KMS-11 (cell line): Measurements from ENCODE around the gene SURF1.

Experiments
- H2AFZ ChIP-seq: fragments of 200-600 bp; sonication (generic); 2 replicates; pipeline ENCODE4 v1.6.1; 2016; ENCODE audit warnings: antibody characterized with exemption, mixed run types, low read depth
- H3K27ac ChIP-seq: fragments of 200-600 bp; sonication (generic); 2 replicates; pipeline ENCODE4 v1.6.1; 2016; ENCODE audit warnings: mild to moderate bottlenecking, mixed run types
- H3K27me3 ChIP-seq: fragments of 200-600 bp; sonication (generic); 2 replicates; pipeline ENCODE4 v1.6.1; 2017; ENCODE audit warnings: mild to moderate bottlenecking, low read depth, mixed run types, moderate library complexity; ENCODE audit not compliant: insufficient read depth
- H3K36me3 ChIP-seq: fragments of 200-600 bp; sonication (generic); 2 replicates; pipeline ENCODE4 v1.6.1; 2017; ENCODE audit warnings: mild to moderate bottlenecking, mixed run types; ENCODE audit not compliant: insufficient read depth
- H3K4me1 ChIP-seq: fragments of 200-600 bp; sonication (generic); 2 replicates; pipeline ENCODE4 v1.6.1; 2016; ENCODE audit warnings: mild to moderate bottlenecking, low read depth, mixed run types; ENCODE audit not compliant: poor library complexity, severe bottlenecking
- H3K4me2 ChIP-seq: fragments of 200-600 bp; sonication (generic); 2 replicates; pipeline ENCODE4 v1.7.0; 2016; ENCODE audit warnings: mild to moderate bottlenecking, mixed run types
- H3K4me3 ChIP-seq: fragments of 200-600 bp; sonication (generic); IDR thresholded peaks from 2 replicates; pipeline ENCODE4 v1.6.1; 2017; ENCODE audit warnings: low read depth, low read length, mixed read lengths; ENCODE audit not compliant: insufficient read depth
- H3K79me2 ChIP-seq: fragments of 200-600 bp; sonication (generic); 2 replicates; pipeline ENCODE4 v1.6.1; 2016; ENCODE audit warnings: low read depth, mixed run types; ENCODE audit not compliant: insufficient read depth
- H3K9ac ChIP-seq: fragments of 200-600 bp; sonication (generic); 2 replicates; pipeline ENCODE4 v1.6.1; 2016; ENCODE audit warnings: mild to moderate bottlenecking, mixed run types
- H4K20me1 ChIP-seq: fragments of 200-600 bp; sonication (generic); 2 replicates; pipeline ENCODE4 v1.6.1; 2016; ENCODE audit warnings: mild to moderate bottlenecking, mixed run types; ENCODE audit not compliant: insufficient read depth
- TF ChIP-seq, protein P1 (sequence below): fragments of 200-600 bp; sonication (generic); conservative IDR thresholded peaks from 2 replicates; pipeline ENCODE4 v1.6.1; 2017; ENCODE audit warnings: low read depth, mild to moderate bottlenecking, antibody characterized with exemption, low read length, moderate library complexity, mixed read lengths

Gene SURF1

DNA sequence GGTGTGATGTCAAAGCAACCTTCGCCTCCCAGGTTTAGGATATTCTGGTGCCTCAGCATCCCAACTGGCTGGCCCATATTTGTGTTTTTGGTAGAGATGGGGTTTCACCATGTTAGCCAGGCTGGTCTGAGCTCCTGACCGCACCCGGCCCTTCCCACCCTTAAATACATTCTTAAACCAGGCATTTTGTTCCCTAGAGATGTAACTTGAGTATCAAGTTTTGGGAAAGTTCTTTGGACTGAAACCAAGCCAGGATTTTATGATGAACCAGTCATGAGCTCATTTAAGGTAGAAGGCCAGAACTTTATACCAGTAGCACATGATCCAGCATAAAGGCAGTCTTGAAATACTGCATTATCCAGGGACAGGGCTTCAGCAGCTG, 4.8 kb downstream of the SURF1 start:
- no peak overlapping the region for H3K4me2 ChIP-seq
- peaks cover 7% of the 10 kb centered on the region; the same call in 1 of the 2 replicates for H4K20me1 ChIP-seq
- no peak overlapping the region for H3K9ac ChIP-seq
- TF ChIP-seq, protein P1, sequence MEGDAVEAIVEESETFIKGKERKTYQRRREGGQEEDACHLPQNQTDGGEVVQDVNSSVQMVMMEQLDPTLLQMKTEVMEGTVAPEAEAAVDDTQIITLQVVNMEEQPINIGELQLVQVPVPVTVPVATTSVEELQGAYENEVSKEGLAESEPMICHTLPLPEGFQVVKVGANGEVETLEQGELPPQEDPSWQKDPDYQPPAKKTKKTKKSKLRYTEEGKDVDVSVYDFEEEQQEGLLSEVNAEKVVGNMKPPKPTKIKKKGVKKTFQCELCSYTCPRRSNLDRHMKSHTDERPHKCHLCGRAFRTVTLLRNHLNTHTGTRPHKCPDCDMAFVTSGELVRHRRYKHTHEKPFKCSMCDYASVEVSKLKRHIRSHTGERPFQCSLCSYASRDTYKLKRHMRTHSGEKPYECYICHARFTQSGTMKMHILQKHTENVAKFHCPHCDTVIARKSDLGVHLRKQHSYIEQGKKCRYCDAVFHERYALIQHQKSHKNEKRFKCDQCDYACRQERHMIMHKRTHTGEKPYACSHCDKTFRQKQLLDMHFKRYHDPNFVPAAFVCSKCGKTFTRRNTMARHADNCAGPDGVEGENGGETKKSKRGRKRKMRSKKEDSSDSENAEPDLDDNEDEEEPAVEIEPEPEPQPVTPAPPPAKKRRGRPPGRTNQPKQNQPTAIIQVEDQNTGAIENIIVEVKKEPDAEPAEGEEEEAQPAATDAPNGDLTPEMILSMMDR = no peak
- H3K79me2 ChIP-seq = peaks cover 42% of the 10 kb centered on the region
- no peak overlapping the region for H2AFZ ChIP-seq
- no peaks in the 10 kb centered on the region for H3K27me3 ChIP-seq
- no peak overlapping the region for H3K4me3 ChIP-seq
- H3K4me1 ChIP-seq = peaks cover 28% of the 10 kb centered on the region
- peaks cover 29% of the 10 kb centered on the region for H3K36me3 ChIP-seq
- H3K27ac ChIP-seq = no peak overlapping the region

DNA sequence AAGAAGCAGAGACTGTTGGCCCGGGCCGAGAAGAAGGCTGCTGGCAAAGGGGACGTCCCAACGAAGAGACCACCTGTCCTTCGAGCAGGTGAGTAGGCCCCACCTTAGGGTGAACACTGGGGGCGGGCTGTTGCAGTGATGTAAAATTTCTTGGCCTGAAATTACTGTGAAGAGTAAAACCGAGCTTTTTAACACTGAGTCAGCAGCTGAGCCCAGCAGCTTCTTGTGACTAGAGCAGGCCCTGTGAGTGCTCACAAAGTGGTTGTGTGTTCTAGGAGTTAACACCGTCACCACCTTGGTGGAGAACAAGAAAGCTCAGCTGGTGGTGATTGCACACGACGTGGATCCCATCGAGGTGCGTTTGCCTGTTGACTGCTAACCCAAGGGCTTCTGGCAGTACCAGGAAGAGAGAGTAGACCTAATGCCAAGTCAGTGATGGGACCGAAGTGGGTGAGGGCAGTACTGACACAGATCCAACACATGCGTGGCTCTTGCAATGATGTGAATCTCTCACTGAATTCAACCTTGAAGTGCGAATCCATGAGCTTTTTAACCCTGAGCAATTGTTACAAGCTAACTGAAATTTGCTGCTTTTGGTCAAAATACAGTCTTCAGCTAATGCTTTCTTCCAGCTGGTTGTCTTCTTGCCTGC, 6.2 kb downstream of the SURF1 start:
- Histone ChIP-seq H3K27ac (peak overlapping the region; percentile 20; the same call in 1 of the 2 replicates), H3K9ac (no peak overlapping the region), H3K36me3 (peaks cover 29% of the 10 kb centered on the region), H4K20me1 (peaks cover 7% of the 10 kb centered on the region; the same call in 1 of the 2 replicates), H2AFZ (no peak overlapping the region), H3K4me2 (peak overlapping the region; percentile 90; the same call in 1 of the 2 replicates), H3K4me3 (no peak overlapping the region), H3K79me2 (peaks cover 48% of the 10 kb centered on the region), H3K27me3 (no peaks in the 10 kb centered on the region), H3K4me1 (peaks cover 28% of the 10 kb centered on the region)
- TF ChIP-seq, protein P1 = no peak

DNA sequence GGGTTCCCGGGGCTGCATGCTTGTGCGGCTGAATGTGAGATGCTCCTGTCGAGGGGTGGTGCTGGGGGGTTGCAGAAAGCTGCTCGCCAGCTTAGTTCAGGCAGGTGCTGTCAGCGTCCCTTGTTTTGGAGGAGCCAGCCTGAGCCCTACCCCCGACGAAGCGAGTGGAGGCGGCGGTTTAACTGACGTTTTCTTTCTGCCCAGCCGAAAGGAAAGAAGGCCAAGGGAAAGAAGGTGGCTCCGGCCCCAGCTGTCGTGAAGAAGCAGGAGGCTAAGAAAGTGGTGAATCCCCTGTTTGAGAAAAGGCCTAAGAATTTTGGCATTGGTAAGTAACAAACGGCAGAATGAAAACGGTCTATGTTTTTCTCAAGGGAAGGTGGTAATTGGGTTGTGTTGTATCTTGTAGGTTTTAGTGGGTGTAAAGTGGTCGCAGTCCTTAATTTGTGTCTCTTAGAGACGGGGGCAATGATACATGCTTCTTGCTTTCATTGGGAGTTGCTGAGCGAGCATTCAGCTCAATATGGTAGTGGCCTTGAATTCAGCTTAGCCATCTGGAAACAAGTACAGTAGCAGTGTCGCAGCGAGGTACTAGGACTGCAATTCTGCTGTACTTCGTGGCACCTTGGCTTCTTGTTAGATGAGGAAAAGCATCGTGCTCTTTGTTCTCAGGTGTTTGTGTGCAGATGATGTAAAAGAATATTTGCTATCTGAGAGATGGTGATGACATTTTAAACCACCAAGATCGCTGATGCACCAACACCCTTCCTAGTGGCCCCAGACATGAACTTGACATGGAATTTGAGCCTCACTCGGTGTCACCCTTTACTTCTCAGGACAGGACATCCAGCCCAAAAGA, 7.3 kb downstream of the SURF1 start:
- Histone ChIP-seq H4K20me1 (peaks cover 7% of the 10 kb centered on the region; the same call in 1 of the 2 replicates), H3K79me2 (peaks cover 38% of the 10 kb centered on the region), H2AFZ (no peak overlapping the region), H3K27ac (peak overlapping the region; percentile 98), H3K9ac (peak overlapping the region; percentile 100), H3K36me3 (peaks cover 29% of the 10 kb centered on the region), H3K4me1 (peaks cover 22% of the 10 kb centered on the region), H3K4me3 (no peak overlapping the region), H3K4me2 (peak overlapping the region; percentile 90), H3K27me3 (no peaks in the 10 kb centered on the region)
- TF ChIP-seq, protein P1 = no peak

DNA sequence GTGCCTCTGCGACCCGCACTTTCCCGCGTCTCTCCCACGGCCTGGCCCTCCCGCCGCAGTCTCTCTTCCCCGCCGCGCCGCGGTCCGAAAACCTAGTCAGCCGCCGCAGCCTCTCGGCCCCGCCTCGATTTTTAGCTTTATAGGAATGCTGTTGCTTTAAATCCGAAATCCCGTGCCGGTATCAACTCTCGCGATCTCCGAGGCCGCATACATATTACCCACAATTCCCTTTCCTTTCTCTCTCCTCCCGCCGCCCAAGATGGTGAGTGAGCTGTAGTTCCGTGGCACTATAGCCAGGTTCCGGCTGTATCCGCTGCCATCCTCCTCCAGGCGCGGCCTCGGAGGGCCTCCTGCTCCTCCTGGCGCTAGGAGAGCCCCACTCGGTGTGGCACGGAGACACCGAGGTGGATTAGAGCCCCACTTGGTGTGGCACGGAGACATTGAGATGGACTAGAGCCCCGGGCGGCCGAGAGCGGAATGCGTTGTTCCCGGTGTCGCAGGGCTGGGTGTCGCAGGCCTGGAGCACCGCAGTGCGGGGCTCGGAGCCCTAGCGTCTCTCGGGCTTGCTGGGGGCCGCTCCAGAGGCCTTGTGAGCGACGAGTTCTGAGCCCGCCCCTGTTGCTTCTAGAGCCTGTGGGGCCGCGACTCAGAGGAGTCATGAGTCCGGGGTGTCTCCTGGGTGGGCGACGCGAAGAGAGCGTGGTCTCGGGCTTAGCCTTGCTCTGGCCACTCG, 8.1 kb downstream of the SURF1 start, which contains the start of the genes MED22 and RPL7A:
TSS of gene MED22 (minus strand) at position 147 of the 733 bp plus-strand sequence. CDS start 1,469 bp downstream, outside the sequence.
TSS of gene RPL7A (plus strand) at position 234 of the 733 bp plus-strand sequence. CDS start at position 260, 26 bp downstream.
- peaks cover 7% of the 10 kb centered on the region; the same call in 1 of the 2 replicates for H4K20me1 ChIP-seq
- TF ChIP-seq, protein P1 = no peak
- H3K27ac ChIP-seq = peak within 1 kb of the TSS; percentile 98
- no peaks in the 10 kb centered on the region for H3K27me3 ChIP-seq
- H3K4me2 ChIP-seq = peak within 1 kb of the TSS; percentile 90
- peaks cover 38% of the 10 kb centered on the region for H3K79me2 ChIP-seq
- no peak within 1 kb of the TSS for H3K4me3 ChIP-seq
- peak within 1 kb of the TSS; percentile 27; the same call in 1 of the 2 replicates for H2AFZ ChIP-seq
- H3K9ac ChIP-seq = peak within 1 kb of the TSS; percentile 100
- peaks cover 29% of the 10 kb centered on the region for H3K36me3 ChIP-seq
- H3K4me1 ChIP-seq = peaks cover 22% of the 10 kb centered on the region
